Endothelial cell (in vitro differentiated cells): ENCODE data around the gene KIAA1210. TPM values are rescaled to one million over a fixed set of nuclear protein-coding genes. Genes with fewer than 3 reads are reported as not detected.

ENCODE experiments used
- DNase-seq: peaks from one replicate; pipeline ENCODE4 v3.0.0; 2021; ENCODE audit warnings: low spot score
- H3K27ac Mint-ChIP-seq: one replicate; pipeline ENCODE4 v1.8.0; 2021; ENCODE audit warnings: mixed read lengths, inconsistent platforms; ENCODE audit not compliant: unreplicated experiment
- H3K27me3 Mint-ChIP-seq: one replicate; pipeline ENCODE4 v1.8.0; 2021; ENCODE audit warnings: mild to moderate bottlenecking, moderate library complexity, mixed read lengths, inconsistent platforms; ENCODE audit not compliant: unreplicated experiment
- H3K36me3 Mint-ChIP-seq: one replicate; pipeline ENCODE4 v1.8.0; 2021; ENCODE audit warnings: mild to moderate bottlenecking, low read depth, mixed read lengths, inconsistent platforms; ENCODE audit not compliant: unreplicated experiment
- H3K4me1 Mint-ChIP-seq: one replicate; pipeline ENCODE4 v1.8.0; 2021; ENCODE audit warnings: mild to moderate bottlenecking, mixed read lengths, inconsistent platforms; ENCODE audit not compliant: unreplicated experiment
- H3K4me3 Mint-ChIP-seq: one replicate; pipeline ENCODE4 v1.8.0; 2021; ENCODE audit warnings: mild to moderate bottlenecking, mixed read lengths, inconsistent platforms; ENCODE audit not compliant: unreplicated experiment
- H3K9me3 Mint-ChIP-seq: one replicate; pipeline ENCODE4 v1.8.0; 2021; ENCODE audit warnings: mixed read lengths, inconsistent platforms; ENCODE audit not compliant: unreplicated experiment
- long read RNA-seq: library from polyadenylated mRNA; unstranded; transcript quantifications from one replicate; pipeline ENCODE4 v2.0.0, GENCODE V29; 2020; ENCODE audit not compliant: unreplicated experiment
- total RNA-seq: library from RNA; stranded (reverse); fragmentation: NEBNext Ultra II Directional; extraction: Animal tissue kit (Norgen Biotek cat#: 25700); gene quantifications from one replicate; pipeline ENCODE4 v1.2.1, GENCODE V29; 2021; ENCODE audit not compliant: unreplicated experiment
- TF ChIP-seq, protein P1 (sequence below): fragments of 200-600 bp; sonication (generic); IDR thresholded peaks from one replicate; pipeline ENCODE4 v1.5.0; 2021; ENCODE audit warnings: antibody characterized with exemption; ENCODE audit not compliant: unreplicated experiment

Gene KIAA1210
- total RNA-seq: not detected
- long read RNA-seq: 0 reads

DNA sequence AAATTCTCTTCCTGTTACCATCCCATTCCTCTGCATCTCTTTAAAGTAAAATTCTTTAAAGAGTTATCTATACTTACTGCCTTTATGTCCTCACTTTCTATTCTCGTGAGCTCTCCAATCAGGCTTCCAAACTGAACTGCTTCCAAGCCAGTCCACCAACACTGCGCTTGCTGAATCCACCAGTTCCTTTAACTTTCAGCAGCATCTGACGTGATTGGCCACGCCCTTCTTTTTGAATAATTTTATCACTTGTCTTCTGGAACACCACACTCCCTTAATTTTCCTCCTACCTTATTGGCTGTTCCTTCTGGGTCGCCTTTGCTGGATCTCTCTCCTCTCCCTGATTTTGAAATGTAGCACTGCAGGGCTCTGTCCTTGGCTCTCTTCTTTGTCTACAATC is at the start of gene KIAA1210:
TSS of gene KIAA1210 (minus strand) at position 163 of the 400 bp plus-strand sequence. CDS start 4,170 bp downstream, outside the sequence.
- H3K4me1 Mint-ChIP-seq: no peaks in the 10 kb centered on the region
- H3K9me3 Mint-ChIP-seq: no peaks in the 10 kb centered on the region
- no peak for DNase-seq
- H3K4me3 Mint-ChIP-seq: no peak within 1 kb of the TSS
- no peak within 1 kb of the TSS for H3K27ac Mint-ChIP-seq
- TF ChIP-seq, protein P1, sequence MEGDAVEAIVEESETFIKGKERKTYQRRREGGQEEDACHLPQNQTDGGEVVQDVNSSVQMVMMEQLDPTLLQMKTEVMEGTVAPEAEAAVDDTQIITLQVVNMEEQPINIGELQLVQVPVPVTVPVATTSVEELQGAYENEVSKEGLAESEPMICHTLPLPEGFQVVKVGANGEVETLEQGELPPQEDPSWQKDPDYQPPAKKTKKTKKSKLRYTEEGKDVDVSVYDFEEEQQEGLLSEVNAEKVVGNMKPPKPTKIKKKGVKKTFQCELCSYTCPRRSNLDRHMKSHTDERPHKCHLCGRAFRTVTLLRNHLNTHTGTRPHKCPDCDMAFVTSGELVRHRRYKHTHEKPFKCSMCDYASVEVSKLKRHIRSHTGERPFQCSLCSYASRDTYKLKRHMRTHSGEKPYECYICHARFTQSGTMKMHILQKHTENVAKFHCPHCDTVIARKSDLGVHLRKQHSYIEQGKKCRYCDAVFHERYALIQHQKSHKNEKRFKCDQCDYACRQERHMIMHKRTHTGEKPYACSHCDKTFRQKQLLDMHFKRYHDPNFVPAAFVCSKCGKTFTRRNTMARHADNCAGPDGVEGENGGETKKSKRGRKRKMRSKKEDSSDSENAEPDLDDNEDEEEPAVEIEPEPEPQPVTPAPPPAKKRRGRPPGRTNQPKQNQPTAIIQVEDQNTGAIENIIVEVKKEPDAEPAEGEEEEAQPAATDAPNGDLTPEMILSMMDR: no peak
- H3K36me3 Mint-ChIP-seq: no peaks in the 10 kb centered on the region
- H3K27me3 Mint-ChIP-seq: no peaks in the 10 kb centered on the region

GRCh38 chrX:119177278-119177677 is 49.7 kb upstream of the KIAA1210 start:
- DNase-seq: no peak
- Mint-ChIP-seq H3K9me3 (no peaks in the 10 kb centered on the region), H3K4me1 (peaks cover 3% of the 10 kb centered on the region), H3K4me3 (no peak overlapping the region), H3K27me3 (peaks cover 2% of the 10 kb centered on the region), H3K36me3 (no peaks in the 10 kb centered on the region), H3K27ac (no peak overlapping the region)
- TF ChIP-seq, protein P1: no peak

DNA sequence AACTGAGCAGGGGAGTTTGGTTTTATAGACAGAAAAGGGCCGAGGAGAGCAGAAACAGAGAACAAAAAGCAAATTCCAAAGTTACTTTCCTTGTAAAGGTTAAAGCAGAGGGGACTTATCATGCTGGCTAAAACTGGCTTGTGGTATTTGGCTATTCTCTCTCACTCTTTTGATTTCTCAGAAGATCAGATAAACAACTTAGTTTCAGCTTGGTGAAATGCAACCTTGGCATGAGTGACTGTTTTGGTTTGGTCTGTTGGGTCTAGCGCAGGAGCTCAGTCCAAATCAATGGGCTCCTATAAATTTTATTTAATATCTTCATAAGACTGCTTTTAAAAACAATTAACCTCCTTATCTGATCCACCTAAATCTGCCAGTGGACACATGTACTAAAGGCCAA is 47.3 kb upstream of the KIAA1210 start:
- Mint-ChIP-seq H3K4me1 (peaks cover 3% of the 10 kb centered on the region), H3K9me3 (no peaks in the 10 kb centered on the region), H3K27ac (no peak overlapping the region), H3K4me3 (no peak overlapping the region), H3K36me3 (no peaks in the 10 kb centered on the region), H3K27me3 (peaks cover 2% of the 10 kb centered on the region)
- no peak for DNase-seq
- TF ChIP-seq, protein P1: no peak

DNA sequence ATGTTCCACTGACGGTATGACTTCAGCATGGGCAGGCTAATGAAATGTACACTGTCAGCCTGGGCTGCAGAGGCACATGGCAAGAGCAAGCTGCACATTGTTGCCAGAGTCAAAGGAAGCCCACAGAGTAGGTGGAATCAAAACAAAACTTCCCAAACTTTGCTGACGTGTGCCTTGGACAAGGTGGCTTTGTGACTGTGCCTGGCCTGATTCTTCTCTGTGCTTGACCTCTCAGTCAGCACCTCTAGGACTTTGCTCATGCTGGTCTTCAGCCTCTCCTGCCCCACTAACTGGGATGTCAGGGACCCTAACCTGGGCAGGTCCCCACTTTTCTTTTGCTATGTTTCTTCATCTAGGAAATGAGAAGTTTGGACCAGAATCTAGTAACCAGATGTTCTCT is 40.5 kb upstream of the KIAA1210 start:
- H3K4me3 Mint-ChIP-seq: no peak overlapping the region
- H3K36me3 Mint-ChIP-seq: no peaks in the 10 kb centered on the region
- TF ChIP-seq, protein P1: no peak
- H3K9me3 Mint-ChIP-seq: no peaks in the 10 kb centered on the region
- H3K27me3 Mint-ChIP-seq: peaks cover 1% of the 10 kb centered on the region
- H3K27ac Mint-ChIP-seq: no peak overlapping the region
- no peak for DNase-seq
- H3K4me1 Mint-ChIP-seq: no peaks in the 10 kb centered on the region

- Mint-ChIP-seq H3K4me3 (no peak overlapping the region), H3K9me3 (no peaks in the 10 kb centered on the region), H3K27ac (no peak overlapping the region), H3K4me1 (peaks cover 11% of the 10 kb centered on the region), H3K27me3 (peaks cover 5% of the 10 kb centered on the region), H3K36me3 (no peaks in the 10 kb centered on the region)
- TF ChIP-seq, protein P1: no peak
- no peak for DNase-seq
These were observed 30.6 kb upstream of the KIAA1210 start for GRCh38 chrX:119158226-119158625.
